Stimulated activated CD4-positive, alpha-beta T cell treated with anti-CD3 and anti-CD28 coated beads, TNF-alpha, amount 100 ng/mL, for 48 hours (primary cell): ENCODE measurements around the gene PVALEF.

Source experiments
- DNase-seq, 3 donors: peaks; one replicate each; pipeline ENCODE4 v3.0.0-alpha.2; 2020; ENCODE audit warnings: low read depth in 3 of 3

PVALEF gene

GRCh38 chr17:81161972-81162371 is 3.3 kb upstream of the PVALEF start:
- DNase-seq = no peak

- no peak for DNase-seq
These were observed 2.8 kb upstream of the PVALEF start for GRCh38 chr17:81162491-81162890.

- DNase-seq = no peak
These were observed 2.1 kb upstream of the PVALEF start for GRCh38 chr17:81163051-81163695.

- DNase-seq = no peak
These were observed 1.5 kb upstream of the PVALEF start for GRCh38 chr17:81163703-81164370.

- DNase-seq = no peak
These were observed 699 bp upstream of the PVALEF start for GRCh38 chr17:81164371-81165245.

GRCh38 chr17:81166033-81166492 is 756 bp downstream of the PVALEF start, which contains the start of gene AATK:
AATK (minus strand) TSS chr17:81166221; CDS start chr17:81165992, 229 bp downstream.
- no peak for DNase-seq

DNA sequence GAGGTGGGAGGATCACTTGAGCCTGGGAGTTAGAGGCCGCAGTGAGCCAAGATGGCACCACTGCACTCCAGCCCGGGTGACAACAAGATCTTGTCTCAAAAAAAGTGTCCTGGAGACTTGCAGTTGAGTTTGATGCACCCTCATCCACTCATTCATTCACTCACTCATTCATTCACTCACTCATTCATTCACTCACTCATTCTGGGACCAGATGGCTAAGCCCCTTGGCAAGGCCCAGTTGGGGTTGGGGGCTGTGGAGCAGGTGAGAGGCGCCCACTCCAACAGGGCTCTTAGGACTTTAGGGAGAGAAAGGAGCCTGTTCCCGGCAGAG is 1.9 kb downstream of the PVALEF start:
- no peak for DNase-seq

- DNase-seq = no peak
These were observed 2.3 kb downstream of the PVALEF start for GRCh38 chr17:81167638-81168037.

- DNase-seq = no peak
These were observed 4.6 kb downstream of the PVALEF start for GRCh38 chr17:81169870-81170309.

DNA sequence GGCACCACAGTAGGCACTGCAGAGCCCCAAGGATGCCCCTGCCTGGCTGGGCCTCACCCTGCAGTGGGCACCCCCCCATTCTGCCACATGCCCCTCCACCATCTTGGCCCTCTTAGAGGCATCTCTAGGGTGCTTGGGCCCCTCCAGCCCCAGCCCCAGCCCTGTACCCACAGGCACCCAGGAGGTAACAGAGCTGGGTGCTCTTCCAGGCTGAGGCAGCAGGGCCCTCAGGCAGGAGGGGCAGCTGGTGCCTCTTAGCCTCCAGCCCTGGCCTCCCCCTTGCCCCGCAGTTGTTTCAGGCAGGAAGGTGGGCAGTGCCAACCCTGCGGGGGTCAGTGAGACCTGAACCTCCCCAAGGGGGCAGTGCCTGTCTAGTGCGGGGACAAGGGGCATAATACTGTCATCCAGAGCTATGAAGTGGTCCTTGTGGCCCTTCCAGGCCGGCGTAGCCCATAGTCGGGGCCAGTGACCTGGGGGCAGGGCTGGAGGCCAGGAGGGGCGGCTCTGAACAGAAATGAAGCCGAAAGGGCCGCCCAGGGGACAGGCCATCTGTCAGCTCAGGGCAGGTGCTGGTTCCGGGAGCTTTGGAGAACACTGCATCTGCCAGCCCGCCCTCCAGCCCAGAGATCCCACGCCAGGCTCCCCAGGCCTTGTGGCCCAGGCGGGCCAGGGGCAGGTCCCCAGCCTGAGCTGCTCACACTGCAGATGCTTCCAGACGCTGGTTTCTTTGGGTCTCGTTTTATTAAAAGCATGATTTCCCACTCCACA is 5.6 kb downstream of the PVALEF start:
- DNase-seq = no peak

DNA sequence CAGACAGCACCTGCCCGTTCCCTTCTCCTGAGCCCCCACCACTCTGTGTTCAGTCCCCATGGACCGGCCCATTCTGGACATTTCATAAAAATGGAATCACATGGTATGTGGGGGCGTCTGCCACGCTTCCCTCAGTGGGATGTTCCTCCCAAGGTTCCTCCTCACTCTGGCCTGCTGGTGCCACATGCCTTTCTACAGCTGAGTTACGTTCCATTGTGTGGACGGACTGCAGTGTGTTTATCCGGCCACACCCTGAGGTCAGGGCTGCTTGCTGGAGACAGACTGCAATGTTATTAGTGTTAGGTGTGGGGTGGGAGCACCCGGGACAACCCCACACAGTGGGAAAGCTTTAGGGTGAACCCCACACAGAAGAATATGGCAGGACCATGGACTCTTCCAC is 6.6 kb downstream of the PVALEF start:
- DNase-seq = no peak

DNA sequence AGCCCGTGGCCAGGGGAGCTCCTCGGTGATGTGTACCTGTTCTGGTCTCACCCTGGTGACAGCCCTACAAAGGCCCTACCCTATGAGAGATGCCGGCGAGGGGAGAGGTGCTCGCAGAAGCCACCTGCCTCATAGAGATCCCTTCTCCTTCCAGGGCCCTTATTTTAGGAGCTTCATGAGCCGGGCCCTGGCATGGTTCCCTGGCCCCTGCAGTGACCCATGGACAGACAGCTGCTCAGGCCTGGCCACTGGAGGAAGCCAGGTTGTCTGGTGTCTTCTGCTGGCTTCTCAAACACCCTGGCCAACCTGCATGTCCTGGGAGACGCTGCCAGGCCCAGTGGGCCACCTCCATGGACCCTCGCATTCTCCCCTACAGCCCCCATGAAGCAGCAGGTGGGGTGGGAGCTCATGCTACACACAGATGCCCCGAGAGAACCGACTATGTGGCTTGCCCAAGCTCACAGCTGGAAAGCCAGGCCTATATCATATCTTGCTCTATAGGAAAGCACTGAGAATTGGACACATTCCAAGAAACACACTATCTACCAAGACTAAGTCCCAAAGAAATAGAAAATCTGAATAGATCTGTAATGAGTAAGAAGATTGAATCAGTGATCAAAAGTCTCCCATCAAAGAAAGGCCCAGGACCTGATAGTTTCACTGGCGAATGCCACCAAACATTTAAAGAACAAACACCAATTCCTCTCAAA is 7.9 kb downstream of the PVALEF start:
- DNase-seq = no peak

- no peak for DNase-seq
These were observed 8.5 kb downstream of the PVALEF start for GRCh38 chr17:81173762-81174155.

GRCh38 chr17:81176666-81177065 is 11.4 kb downstream of the PVALEF start:
- no peak for DNase-seq

- DNase-seq = no peak
These were observed 13.1 kb downstream of the PVALEF start for GRCh38 chr17:81178136-81179091.

- no peak for DNase-seq
These were observed 13.9 kb downstream of the PVALEF start for GRCh38 chr17:81179220-81179619.

DNA sequence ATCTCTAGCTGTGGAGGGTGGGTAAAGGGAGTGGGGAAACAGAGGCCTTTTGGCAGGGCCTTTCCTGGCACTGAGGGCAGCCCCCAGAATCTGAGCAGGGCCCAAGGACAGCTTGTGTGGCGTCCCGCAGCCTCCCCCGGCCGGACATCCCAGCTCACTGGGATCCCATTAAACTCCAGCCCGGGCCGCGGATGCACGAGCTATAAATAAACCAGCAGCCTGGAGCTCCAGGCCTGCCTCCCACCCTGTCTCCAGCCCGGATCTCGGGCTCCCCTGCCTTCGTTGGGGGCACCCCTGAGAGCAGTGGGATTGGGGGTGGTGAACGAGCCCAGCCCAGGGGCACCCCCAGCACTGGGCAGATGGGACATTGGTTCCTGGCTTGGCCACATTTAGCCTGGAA is 14.6 kb downstream of the PVALEF start:
- DNase-seq = no peak

- no peak for DNase-seq
These were observed 15.8 kb downstream of the PVALEF start for GRCh38 chr17:81180836-81181810.

DNA sequence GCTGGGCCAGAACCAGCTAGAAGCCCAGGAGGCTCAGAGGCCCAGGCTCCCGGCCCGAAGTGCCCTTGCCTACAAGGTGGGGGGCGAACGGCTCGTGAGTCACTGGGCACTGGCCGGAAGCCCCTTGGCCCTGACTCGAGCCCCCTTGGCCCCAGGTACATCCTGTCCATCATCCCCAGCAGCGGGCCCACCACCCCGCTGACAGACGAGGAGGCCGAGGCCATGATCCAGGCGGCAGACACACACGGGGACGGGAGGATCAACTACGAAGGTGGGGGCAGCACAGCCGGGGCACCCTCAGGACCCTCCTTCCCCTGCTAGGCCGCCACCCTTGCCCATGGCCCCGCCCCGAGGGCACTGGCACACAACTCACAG is 16.5 kb downstream of the PVALEF start:
- no peak for DNase-seq
